Neuronal stem cell (in vitro differentiated cells): ENCODE data around the gene NECTIN1.
"Not testable (repeated sequence)": the region's sequence is repeated elsewhere in the genome, so short reads cannot be mapped to it uniquely, and the experiment has no call there.

ENCODE experiments used
- DNase-seq: peaks from one replicate; pipeline ENCODE4 v3.0.0-alpha.2; 2013; ENCODE audit warnings: low spot score
- H2AFZ ChIP-seq: one replicate; pipeline ENCODE4 v1.6.1; 2013; ENCODE audit warnings: mild to moderate bottlenecking, low read length, inconsistent platforms
- H2AK5ac ChIP-seq: 2 replicates; pipeline ENCODE4 v1.6.1; 2013; ENCODE audit warnings: low read depth, mild to moderate bottlenecking, inconsistent platforms, low read length, moderate library complexity, mixed read lengths
- H2BK120ac ChIP-seq: 2 replicates; pipeline ENCODE4 v1.6.1; 2013; ENCODE audit warnings: low read depth, mild to moderate bottlenecking, inconsistent platforms, low read length, moderate library complexity, mixed read lengths
- H2BK12ac ChIP-seq: one replicate; pipeline ENCODE4 v1.6.1; 2013; ENCODE audit warnings: low read length, inconsistent platforms
- H2BK15ac ChIP-seq: 2 replicates; pipeline ENCODE4 v1.6.1; 2013; ENCODE audit warnings: mild to moderate bottlenecking, low read length, inconsistent platforms, mixed read lengths
- H2BK5ac ChIP-seq: one replicate; pipeline ENCODE4 v1.6.1; 2013; ENCODE audit warnings: inconsistent platforms, mild to moderate bottlenecking, low read length, moderate library complexity
- H3K14ac ChIP-seq: one replicate; pipeline ENCODE4 v1.6.1; 2013; ENCODE audit warnings: low read length, inconsistent platforms
- H3K18ac ChIP-seq: 2 replicates; pipeline ENCODE4 v1.6.1; 2013; ENCODE audit warnings: low read length, inconsistent platforms
- H3K23ac ChIP-seq: 2 replicates; pipeline ENCODE4 v1.6.1; 2013; ENCODE audit warnings: low read depth, mild to moderate bottlenecking, mixed read lengths, low read length, inconsistent platforms; ENCODE audit not compliant: poor library complexity
- H3K27ac ChIP-seq: replicated peaks from 3 replicates; pipeline ENCODE4 v1.5.1; 2013; ENCODE audit warnings: low read length, inconsistent platforms
- H3K27me3 ChIP-seq, 3 experiments: 2 replicates each; pipeline ENCODE4 v1.6.1; 2013; ENCODE audit warnings: low read length in 3 of 3, mild to moderate bottlenecking in 2 of 3, inconsistent platforms in 1 of 3, low read depth in 1 of 3, mixed read lengths in 1 of 3, moderate library complexity in 1 of 3; ENCODE audit not compliant: control insufficient read depth in 3 of 3, insufficient read depth in 3 of 3
- H3K36me3 ChIP-seq, 2 donors: replicated peaks in 1 of 2; 2 replicates each; pipeline ENCODE4 v1.6.1; 2013; ENCODE audit warnings: low read length in 2 of 2; ENCODE audit not compliant: control insufficient read depth in 2 of 2, insufficient read depth in 2 of 2
- H3K4ac ChIP-seq: 2 replicates; pipeline ENCODE4 v1.6.1; 2013; ENCODE audit warnings: inconsistent platforms, mild to moderate bottlenecking, low read length, moderate library complexity
- H3K4me1 ChIP-seq, 2 donors: 1 replicate in 1 of 2; 2 replicates in 1 of 2; pipeline ENCODE4 v1.6.1; 2013; ENCODE audit warnings: low read length in 2 of 2, low read depth in 1 of 2; ENCODE audit not compliant: control insufficient read depth in 2 of 2, insufficient read depth in 1 of 2
- H3K4me2 ChIP-seq: one replicate; pipeline ENCODE4 v1.6.1; 2013; ENCODE audit warnings: mild to moderate bottlenecking, low read length, inconsistent platforms; ENCODE audit not compliant: insufficient read depth, poor library complexity, severe bottlenecking
- H3K4me3 ChIP-seq, 2 donors: 2 replicates each; pipeline ENCODE4 v1.5.1; 2013; ENCODE audit warnings: low read length in 2 of 2, mild to moderate bottlenecking in 2 of 2, inconsistent platforms in 1 of 2, moderate library complexity in 1 of 2
- H3K79me1 ChIP-seq: one replicate; pipeline ENCODE4 v1.6.1; 2013; ENCODE audit warnings: low read depth, mild to moderate bottlenecking, inconsistent platforms, low read length, moderate library complexity
- H3K9ac ChIP-seq: one replicate; pipeline ENCODE4 v1.6.1; 2013; ENCODE audit warnings: mild to moderate bottlenecking, low read depth, low read length, inconsistent platforms; ENCODE audit not compliant: poor library complexity
- H3K9me3 ChIP-seq, 2 donors: replicated peaks in 1 of 2; 2 replicates each; pipeline versions ENCODE3 to v1.6.1; 2013; ENCODE audit warnings: low read length in 2 of 2, mild to moderate bottlenecking in 2 of 2, inconsistent platforms in 1 of 2, low read depth in 1 of 2, mixed read lengths in 1 of 2, moderate library complexity in 1 of 2; ENCODE audit not compliant: control insufficient read depth in 2 of 2, insufficient read depth in 1 of 2
- H4K8ac ChIP-seq: one replicate; pipeline ENCODE4 v1.6.1; 2013; ENCODE audit warnings: low read depth, mild to moderate bottlenecking, inconsistent platforms, low read length, moderate library complexity
- H4K91ac ChIP-seq: one replicate; pipeline ENCODE4 v1.6.1; 2013; ENCODE audit warnings: low read length, low read depth, mild to moderate bottlenecking, inconsistent platforms; ENCODE audit not compliant: poor library complexity
- WGBS, 2 donors: extraction: QIAGEN DNeasy Blood & Tissue Kit; methylation state at CpG; one replicate each; pipeline ENCODE4 v1.1.7; 2013; ENCODE audit warnings: missing lambda C conversion rate in 2 of 2, mixed read lengths in 1 of 2; ENCODE audit not compliant: insufficient read length in 2 of 2, insufficient replicate concordance in 1 of 2; ENCODE audit errors: extremely low coverage in 2 of 2; 5-methylcytosine and 5-hydroxymethylcytosine counted together

The NECTIN1 gene

DNA sequence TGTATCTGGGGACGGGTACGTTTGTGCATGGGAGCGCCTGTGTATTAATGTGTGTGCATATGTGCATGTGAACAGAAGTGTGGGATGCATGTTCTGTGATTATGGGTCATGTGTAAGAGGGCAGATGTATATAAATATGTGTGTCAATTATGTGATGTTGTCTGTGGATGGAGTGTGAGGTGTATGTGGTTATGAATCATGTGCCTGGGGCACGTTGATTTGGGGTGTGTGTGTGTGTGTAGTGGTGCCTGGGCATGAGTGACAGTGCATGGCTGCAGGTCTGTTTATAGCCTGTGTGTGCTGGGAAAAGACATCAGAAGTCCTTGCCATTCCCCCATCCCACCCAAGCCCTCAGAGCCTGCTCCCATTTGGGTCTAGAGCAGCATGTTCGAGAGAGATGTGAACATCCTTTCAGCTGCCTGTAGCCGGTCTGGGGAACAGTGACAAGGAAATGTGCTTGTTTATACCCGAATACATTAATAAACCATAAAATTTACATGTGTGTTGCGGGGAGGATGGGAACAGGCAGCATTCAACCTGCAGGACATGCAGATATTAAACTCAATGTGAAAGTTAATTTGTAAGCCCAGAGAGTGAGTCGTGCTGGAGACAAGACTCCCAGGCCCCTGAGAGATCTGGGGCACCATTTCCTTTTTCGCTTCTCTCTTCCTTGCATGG is 129.0 kb downstream of the NECTIN1 start:
- no peaks in the 10 kb centered on the region for H3K36me3 ChIP-seq
- H4K91ac ChIP-seq = no peak overlapping the region
- H3K4me3 ChIP-seq = no peak overlapping the region
- H3K27ac ChIP-seq = no peak overlapping the region
- H2BK5ac ChIP-seq = no peak overlapping the region
- peaks cover 2% of the 10 kb centered on the region in 2 donors for H3K4me1 ChIP-seq
- H2AK5ac ChIP-seq = no peak overlapping the region
- H2AFZ ChIP-seq = peak overlapping the region; percentile 49
- H4K8ac ChIP-seq = no peak overlapping the region
- no peak overlapping the region for H3K14ac ChIP-seq
- peaks cover 0 to 1% (median 0%) of the 10 kb centered on the region in 3 experiments for H3K27me3 ChIP-seq
- H2BK120ac ChIP-seq = no peak overlapping the region
- no peak for DNase-seq
- H3K9me3 ChIP-seq = no peaks in the 10 kb centered on the region
- H2BK15ac ChIP-seq = no peak overlapping the region
- no peak overlapping the region for H3K4ac ChIP-seq
- no peak overlapping the region for H3K23ac ChIP-seq
- H3K79me1 ChIP-seq = no peaks in the 10 kb centered on the region
- no peak overlapping the region for H3K18ac ChIP-seq
- no peak overlapping the region for H3K4me2 ChIP-seq
- H3K9ac ChIP-seq = no peak overlapping the region
- H2BK12ac ChIP-seq = no peak overlapping the region
- no CpG with 5 or more reads among the region's 10 CpGs for WGBS, 2 donors

DNA sequence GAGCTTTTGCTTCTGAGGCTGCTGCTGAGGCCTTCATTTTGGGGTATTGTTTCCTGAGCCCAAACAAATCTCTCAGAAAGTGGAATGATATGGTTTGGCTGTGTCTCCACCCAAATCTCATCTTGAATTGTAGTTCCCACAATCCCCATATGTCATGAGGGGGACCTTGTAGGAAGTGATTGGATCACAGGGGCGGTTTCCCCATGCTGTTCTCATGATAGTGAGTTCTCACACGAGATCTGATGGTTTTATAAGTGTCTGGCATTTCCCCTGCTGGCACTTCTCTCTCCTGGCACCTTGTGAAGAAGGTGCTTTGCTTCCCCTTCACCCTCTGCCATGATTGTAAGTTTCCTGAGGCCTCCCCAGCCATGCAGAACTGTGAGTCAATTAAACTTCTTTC is 133.1 kb downstream of the NECTIN1 start:
- not testable (repeated sequence) for H2BK12ac ChIP-seq, H3K4ac ChIP-seq, H3K79me1 ChIP-seq, H3K36me3 ChIP-seq, H3K9me3 ChIP-seq, H3K4me3 ChIP-seq, H4K8ac ChIP-seq, H3K23ac ChIP-seq, H3K27me3 ChIP-seq, H3K4me2 ChIP-seq, H2AK5ac ChIP-seq, H2BK5ac ChIP-seq, H3K14ac ChIP-seq, H4K91ac ChIP-seq, H2BK15ac ChIP-seq, H2BK120ac ChIP-seq, H3K18ac ChIP-seq, DNase-seq, H3K9ac ChIP-seq, H3K27ac ChIP-seq
- peak overlapping the region; percentile 20 for H2AFZ ChIP-seq
- H3K4me1 ChIP-seq = peaks cover 3 to 16% of the 10 kb centered on the region in 2 donors
- no CpG with 5 or more reads among the region's 2 CpGs for WGBS, 2 donors

DNA sequence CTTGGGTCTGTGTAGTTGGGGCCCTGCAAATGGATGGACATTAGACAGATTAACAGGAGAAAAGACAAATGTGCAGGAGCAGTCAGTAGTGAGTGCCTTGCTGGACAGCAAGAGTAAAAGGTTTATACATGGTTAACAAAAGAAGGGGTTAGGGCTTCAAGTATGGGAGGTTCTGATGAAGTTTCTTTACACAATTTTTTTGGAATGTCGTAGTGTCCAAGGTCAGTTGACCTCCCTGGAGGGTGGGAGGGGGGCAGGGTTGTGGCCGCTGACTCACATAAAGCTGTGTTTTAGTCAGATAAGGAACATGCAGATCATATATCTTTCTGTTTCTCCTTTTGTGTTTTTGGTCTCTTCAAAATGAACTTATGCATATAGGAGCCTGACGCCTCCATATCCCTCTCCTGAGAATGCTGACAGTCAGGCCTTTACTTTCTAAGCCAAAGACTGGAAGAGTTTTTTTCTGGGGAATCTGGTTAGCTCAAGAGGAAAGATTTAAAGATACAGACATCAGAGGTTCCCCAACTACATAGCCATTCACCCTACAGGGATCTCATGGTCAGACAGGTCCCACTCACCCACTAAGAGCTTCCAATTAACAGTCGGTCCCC is 134.3 kb downstream of the NECTIN1 start:
- H3K4ac ChIP-seq = no peak overlapping the region
- no peak overlapping the region for H3K14ac ChIP-seq
- no peaks in the 10 kb centered on the region for H3K36me3 ChIP-seq
- DNase-seq = no peak
- H3K79me1 ChIP-seq = no peaks in the 10 kb centered on the region
- H3K23ac ChIP-seq = no peak overlapping the region
- H3K27me3 ChIP-seq = peaks cover 0 to 1% (median 0%) of the 10 kb centered on the region in 3 experiments
- no CpG with 5 or more reads among the region's 4 CpGs for WGBS, 2 donors
- no peak overlapping the region for H2BK120ac ChIP-seq
- no peak overlapping the region for H3K27ac ChIP-seq
- peak overlapping the region; percentile 59 for H2AFZ ChIP-seq
- no peak overlapping the region for H4K8ac ChIP-seq
- H3K9ac ChIP-seq = no peak overlapping the region
- H3K4me3 ChIP-seq = no peak overlapping the region
- no peak overlapping the region for H3K4me2 ChIP-seq
- no peak overlapping the region for H3K18ac ChIP-seq
- H2BK15ac ChIP-seq = no peak overlapping the region
- peaks cover 4 to 24% of the 10 kb centered on the region in 2 donors for H3K4me1 ChIP-seq
- no peak overlapping the region for H2BK5ac ChIP-seq
- H2AK5ac ChIP-seq = no peak overlapping the region
- no peak overlapping the region for H4K91ac ChIP-seq
- H3K9me3 ChIP-seq = peaks cover 0 to 8% of the 10 kb centered on the region in 2 donors
- no peak overlapping the region for H2BK12ac ChIP-seq

DNA sequence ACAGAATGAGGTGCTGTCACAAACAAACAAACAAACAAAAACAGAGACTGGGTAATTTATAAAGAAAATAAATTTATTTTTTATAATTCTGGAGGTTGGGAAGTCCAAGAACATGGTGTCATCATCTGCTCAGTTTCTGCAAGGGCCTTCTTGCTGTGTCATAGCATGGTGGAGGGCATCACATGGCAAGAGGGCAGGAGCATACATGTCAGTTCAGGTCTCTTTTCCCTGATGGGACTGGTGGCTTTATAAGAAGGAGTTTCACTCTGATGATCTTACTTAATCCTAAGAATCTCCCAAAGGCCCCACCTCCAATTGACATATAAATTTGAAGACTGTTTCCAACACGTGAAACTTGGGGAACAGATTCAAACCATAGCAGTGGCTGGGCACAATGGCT is 135.7 kb downstream of the NECTIN1 start:
- no peak overlapping the region for H4K91ac ChIP-seq
- H3K4me1 ChIP-seq = peaks cover 4 to 27% of the 10 kb centered on the region in 2 donors
- peaks cover 0 to 8% of the 10 kb centered on the region in 2 donors for H3K9me3 ChIP-seq
- H2AK5ac ChIP-seq = no peak overlapping the region
- H2AFZ ChIP-seq = no peak overlapping the region
- H3K27me3 ChIP-seq = peaks cover 0 to 1% (median 0%) of the 10 kb centered on the region in 3 experiments
- H3K27ac ChIP-seq = no peak overlapping the region
- H3K4me3 ChIP-seq = no peak overlapping the region
- no peak overlapping the region for H3K23ac ChIP-seq
- H2BK120ac ChIP-seq = no peak overlapping the region
- no CpG with 5 or more reads among the region's 1 CpG for WGBS, 2 donors
- no peak overlapping the region for H2BK15ac ChIP-seq
- H3K79me1 ChIP-seq = no peaks in the 10 kb centered on the region
- H4K8ac ChIP-seq = no peak overlapping the region
- no peak overlapping the region for H3K14ac ChIP-seq
- H3K9ac ChIP-seq = no peak overlapping the region
- no peak overlapping the region for H3K18ac ChIP-seq
- H2BK12ac ChIP-seq = no peak overlapping the region
- DNase-seq = no peak
- H3K4ac ChIP-seq = no peak overlapping the region
- no peak overlapping the region for H3K4me2 ChIP-seq
- no peak overlapping the region for H2BK5ac ChIP-seq
- no peaks in the 10 kb centered on the region for H3K36me3 ChIP-seq
